Articular chondrocyte of knee joint (primary cell): ENCODE results near the gene AP2M1. TPM values are rescaled to one million over a fixed set of nuclear protein-coding genes. Genes with fewer than 3 reads are reported as not detected.

ENCODE experiments used
- total RNA-seq: library from RNA; depleted of rRNA; stranded (reverse); fragments of >200 nt; gene quantifications from 2 replicates; pipeline ENCODE4 v1.2.3, GENCODE V29; 2012

The AP2M1 gene
- 386 and 454 TPM in 2 replicates for total RNA-seq

DNA sequence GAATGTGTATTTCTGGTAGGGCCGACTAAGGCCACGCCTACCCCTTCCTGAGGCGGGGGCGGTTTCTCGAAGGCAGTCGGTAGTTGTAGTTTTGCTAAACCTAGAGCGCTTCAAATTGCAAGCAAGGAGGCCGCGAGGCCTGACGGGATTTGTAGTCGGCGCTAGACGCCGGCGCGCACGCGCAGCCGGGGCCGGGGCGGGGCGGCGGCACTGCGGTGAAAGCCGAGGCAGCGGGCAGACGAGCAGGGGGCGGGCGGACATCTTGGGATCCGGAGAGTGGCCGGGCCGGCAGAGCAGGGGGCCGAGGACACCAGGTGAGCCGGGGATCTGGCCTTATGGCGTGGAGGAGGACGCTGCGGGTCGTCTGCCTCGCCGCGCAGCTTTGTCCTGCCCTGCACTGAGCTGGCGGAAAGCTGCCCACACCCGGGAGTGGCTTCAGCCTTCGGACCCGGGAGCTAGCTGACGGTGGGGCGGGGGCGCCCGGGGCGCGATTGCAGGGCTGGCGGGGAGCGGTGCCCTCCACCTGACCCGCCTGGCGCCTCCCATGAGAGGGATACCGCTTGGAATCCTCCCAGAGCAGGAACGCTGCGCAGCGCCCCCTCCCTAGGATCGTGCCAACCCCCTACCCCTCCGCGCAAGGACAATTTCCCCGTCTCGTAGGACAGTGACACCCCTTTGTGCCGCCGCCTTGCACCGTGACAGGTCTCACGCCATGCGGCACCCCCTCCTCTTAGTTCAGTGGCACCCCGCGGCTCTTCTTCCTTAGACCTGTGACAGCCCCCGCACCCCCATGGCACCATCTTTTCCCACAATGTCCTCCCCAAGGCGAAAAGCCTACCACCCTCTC, at the start of gene AP2M1:
AP2M1 (plus strand) TSS at position 210 of the 847 bp plus-strand sequence. CDS start 2,139 bp downstream, outside the sequence.

DNA sequence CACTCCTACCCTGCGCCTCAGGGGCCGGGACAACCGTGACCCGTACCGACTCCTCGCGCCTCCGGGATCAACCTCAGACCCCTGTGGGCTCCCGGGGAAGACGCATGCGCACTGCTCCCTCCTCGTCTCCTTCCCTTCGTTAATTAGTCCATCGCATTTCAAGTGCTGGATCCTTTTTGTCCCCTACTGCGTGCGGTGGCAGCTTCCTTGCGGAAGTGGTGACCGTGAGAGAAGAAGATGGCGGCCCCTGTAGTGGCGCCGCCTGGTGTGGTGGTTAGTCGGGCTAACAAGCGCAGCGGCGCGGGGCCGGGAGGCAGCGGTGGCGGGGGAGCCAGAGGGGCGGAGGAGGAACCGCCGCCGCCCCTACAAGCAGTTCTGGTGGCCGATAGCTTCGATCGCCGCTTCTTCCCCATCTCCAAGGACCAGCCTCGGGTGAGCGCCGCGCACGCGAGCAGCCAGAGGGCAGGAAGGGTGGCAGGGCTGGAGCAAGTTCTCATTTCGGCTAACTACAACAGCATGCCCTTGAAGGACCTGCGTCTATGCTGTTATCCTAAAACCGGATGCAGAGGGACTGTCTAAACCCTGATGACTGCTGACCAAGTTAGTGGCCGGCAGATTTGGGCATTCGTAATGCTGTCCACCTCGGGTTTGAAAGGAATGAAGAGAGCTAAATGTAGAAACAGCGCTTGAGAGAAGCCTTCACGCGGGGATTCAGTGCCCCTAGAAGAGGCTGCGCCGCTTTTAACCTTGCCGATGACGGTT, 39.3 kb upstream of the AP2M1 start, which contains the start of gene EIF2B5:
EIF2B5 (plus strand) TSS at position 210 of the 762 bp plus-strand sequence; CDS start at position 238, 28 bp downstream.

DNA sequence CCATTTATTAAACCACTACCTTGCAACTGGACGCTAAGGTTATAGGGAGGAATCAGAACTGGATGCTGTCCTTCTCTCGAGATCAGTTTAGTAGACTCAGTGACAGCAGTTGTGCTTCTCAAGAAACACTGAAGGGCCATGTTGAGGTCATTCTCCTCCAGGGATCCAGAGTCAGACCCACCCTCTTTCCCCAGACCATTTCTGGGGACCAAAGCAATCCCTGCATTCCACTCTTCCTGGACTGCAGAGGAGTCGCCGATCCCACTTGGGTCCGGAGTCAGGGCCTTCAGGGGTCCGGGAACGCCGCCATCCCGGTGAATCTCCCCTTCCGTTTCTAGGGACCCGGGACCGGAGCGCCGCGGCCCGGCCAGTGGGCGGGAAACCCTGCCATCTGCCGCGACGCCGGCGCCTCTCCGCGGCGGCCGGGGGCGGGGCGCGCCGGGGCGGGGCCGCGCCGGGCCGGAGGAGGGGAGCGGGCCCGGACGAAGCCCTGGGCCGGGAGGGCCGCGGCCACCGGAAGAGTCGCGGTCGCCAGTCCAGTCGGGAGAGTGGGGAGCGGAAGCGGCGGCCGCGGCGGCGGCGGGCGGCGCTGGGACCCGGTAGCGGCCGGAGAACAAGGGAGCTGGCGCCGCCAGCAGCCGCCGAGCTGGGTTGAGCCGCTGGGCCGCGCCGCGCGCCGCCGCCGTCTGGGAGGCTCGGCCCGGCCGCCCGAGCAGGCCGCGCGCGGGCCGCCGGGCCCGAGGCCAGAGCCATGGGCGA, 19.6 kb upstream of the AP2M1 start, which contains the start of gene DVL3:
DVL3 (plus strand) TSS at position 493 of the 759 bp plus-strand sequence; CDS start at position 752, 259 bp downstream.

DNA sequence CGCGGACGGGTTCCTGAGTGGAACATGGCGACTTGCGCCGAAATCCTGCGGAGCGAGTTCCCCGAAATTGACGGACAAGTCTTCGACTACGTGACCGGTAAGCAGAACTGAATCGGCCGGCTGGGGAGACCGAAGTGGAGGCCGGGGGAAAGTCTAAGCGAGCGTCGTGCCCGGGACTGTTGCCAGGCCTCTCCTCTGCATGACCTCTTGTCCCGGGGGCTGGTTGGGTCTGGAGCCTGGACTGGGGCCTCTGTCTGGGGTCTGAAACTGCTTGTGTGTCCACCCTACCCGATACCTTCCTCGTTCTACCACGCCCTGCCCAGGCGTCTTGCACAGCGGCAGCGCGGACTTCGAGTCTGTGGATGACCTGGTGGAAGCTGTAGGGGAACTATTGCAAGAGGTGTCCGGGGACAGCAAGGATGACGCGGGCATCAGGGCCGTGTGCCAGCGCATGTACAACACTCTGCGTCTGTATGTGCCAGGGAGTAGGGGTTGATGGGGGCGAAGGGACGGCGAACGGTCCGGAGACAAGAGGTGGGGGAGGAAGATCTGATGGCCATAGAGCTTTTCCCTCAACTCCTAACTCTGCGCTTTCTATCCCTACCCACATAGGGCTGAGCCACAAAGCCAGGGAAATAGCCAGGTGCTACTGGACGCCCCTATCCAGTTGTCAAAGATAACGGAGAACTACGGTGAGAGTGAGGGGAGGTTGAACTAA, 11.7 kb downstream of the AP2M1 start, which contains the start of gene ABCF3:
ABCF3 (plus strand) TSS at position 16 of the 718 bp plus-strand sequence; CDS start at position 25, 9 bp downstream.

DNA sequence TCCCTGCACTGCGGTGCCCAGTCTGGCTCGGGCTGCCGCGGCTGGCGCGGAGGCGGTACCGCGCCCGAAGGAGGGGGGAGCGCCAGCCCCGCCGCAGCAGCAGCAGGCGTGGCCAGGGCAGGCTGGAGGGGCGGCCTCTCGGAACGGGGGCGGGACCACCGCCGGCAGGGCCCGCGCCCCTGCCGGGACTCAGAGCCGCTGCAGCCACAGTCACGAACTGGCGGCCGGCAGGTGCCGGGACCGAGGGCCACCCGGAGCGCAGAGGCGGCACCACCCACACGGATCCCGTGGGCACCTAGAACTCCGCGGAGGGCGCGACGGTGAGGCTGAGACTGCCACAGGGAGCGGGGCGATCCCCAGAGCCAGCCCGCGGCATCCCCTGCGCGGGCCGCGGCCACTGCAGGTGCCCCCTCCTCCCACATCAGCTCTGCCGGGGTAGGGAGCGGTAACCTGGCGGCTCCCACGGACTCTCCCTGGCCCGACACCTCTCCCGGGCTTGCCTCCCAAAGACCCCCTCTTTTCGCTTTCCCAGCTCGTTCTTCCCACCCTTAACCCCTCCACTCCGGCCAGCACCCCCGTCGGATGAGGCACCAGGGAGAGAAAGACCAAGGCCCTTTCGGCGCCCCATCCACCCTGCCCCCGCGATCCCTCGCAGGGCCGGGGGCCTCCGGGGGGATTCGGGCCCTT, 54.9 kb downstream of the AP2M1 start, which contains the start of gene VWA5B2:
VWA5B2 (plus strand) TSS at position 192 of the 687 bp plus-strand sequence. CDS start 944 bp downstream, outside the sequence.

Other genes starting within 250 kb of the AP2M1 start
- gene ABCC5, start 157.0 kb upstream of the AP2M1 start, total RNA-seq = 22.8 and 26.5 TPM in 2 replicates
- not detected in 2 replicates for gene HTR3D, start 143.1 kb upstream of the AP2M1 start, total RNA-seq
- not detected in 2 replicates for gene HTR3C, start 121.8 kb upstream of the AP2M1 start, total RNA-seq
- not detected in 2 replicates for gene HTR3E, start 77.8 kb upstream of the AP2M1 start, total RNA-seq
- 26.8 and 27.6 TPM in 2 replicates for gene EIF2B5, start 39.5 kb upstream of the AP2M1 start, total RNA-seq
- gene DVL3, start 19.5 kb upstream of the AP2M1 start, total RNA-seq = 23.5 and 27.4 TPM in 2 replicates
- gene ABCF3, start 11.3 kb downstream of the AP2M1 start, total RNA-seq = 34.4 and 35.1 TPM in 2 replicates
- not detected in 2 replicates for gene VWA5B2, start 54.7 kb downstream of the AP2M1 start, total RNA-seq
- gene ALG3, start 74.1 kb downstream of the AP2M1 start, total RNA-seq = 26.4 and 30.1 TPM in 2 replicates
- gene EEF1AKMT4, start 74.8 kb downstream of the AP2M1 start, total RNA-seq = 2.0 and 2.4 TPM in 2 replicates
- not detected in 2 replicates for gene CAMK2N2, start 86.7 kb downstream of the AP2M1 start, total RNA-seq
- not detected in 2 replicates for gene ECE2, start 101.2 kb downstream of the AP2M1 start, total RNA-seq
- 218 and 257 TPM in 2 replicates for gene PSMD2, start 124.4 kb downstream of the AP2M1 start, total RNA-seq
- 233 TPM in 2 replicates for gene EIF4G1, start 139.8 kb downstream of the AP2M1 start, total RNA-seq
- gene FAM131A, start 162.7 kb downstream of the AP2M1 start, total RNA-seq = 13.1 and 14.9 TPM in 2 replicates
- 3.1 and 4.6 TPM in 2 replicates for gene CLCN2, start 186.8 kb downstream of the AP2M1 start, total RNA-seq
- gene POLR2H, start 186.9 kb downstream of the AP2M1 start, total RNA-seq = 57.0 and 86.0 TPM in 2 replicates
- gene THPO, start 203.4 kb downstream of the AP2M1 start, total RNA-seq = 0.76 and 0.78 TPM in 2 replicates
- 1.7 and 4.7 TPM in 2 replicates for gene CHRD, start 205.2 kb downstream of the AP2M1 start, total RNA-seq